Stomach (tissue), 4 donors: ENCODE measurements around the gene RIOK2.

Experiments
- CTCF ChIP-seq, 7 experiments: fragments of 450-650 bp in 4 of 7; fragments of 200-600 bp in 3 of 7; sonication (generic) in 3 of 7; IDR thresholded peaks; one replicate each; pipeline ENCODE4 v1.5.1; 2016 to 2019; ENCODE audit warnings: antibody characterized with exemption in 7 of 7, control low read depth in 2 of 7, mild to moderate bottlenecking in 1 of 7
- EP300 ChIP-seq: sonication (generic); formaldehyde crosslinking; IDR thresholded peaks from one replicate; pipeline ENCODE4 v1.6.1; 2017; ENCODE audit warnings: antibody characterized with exemption
- POLR2A ChIP-seq, 4 donors: fragments of 450-650 bp; IDR thresholded peaks; one replicate each; pipeline ENCODE4 v1.6.1; 2016; ENCODE audit warnings: antibody characterized with exemption in 4 of 4, control low read depth in 2 of 4, mild to moderate bottlenecking in 1 of 4, moderate library complexity in 1 of 4
- POLR2AphosphoS5 ChIP-seq, 3 donors: sonication (generic); formaldehyde crosslinking; IDR thresholded peaks; one replicate each; pipeline ENCODE4 v1.6.1; 2016; ENCODE audit warnings: antibody characterized with exemption in 3 of 3

DNA sequence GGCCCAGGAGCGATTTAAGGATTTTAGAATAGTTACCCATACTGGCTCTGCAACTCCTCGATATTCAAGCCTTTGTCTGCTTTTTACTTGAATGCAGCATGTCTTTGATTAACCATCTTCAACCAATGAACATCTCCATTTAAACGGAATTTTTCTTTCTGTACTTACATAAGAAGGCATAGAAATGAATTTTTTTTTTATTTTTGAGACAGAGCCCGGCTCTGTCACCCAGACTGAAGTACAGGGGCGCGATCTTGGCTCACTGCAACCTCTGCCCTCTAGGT is 825 bp upstream of the RIOK2 start:
- TF ChIP-seq CTCF (IDR thresholded peaks at IDR 0.05): no peak
- no peak for TF ChIP-seq POLR2A (IDR thresholded peaks at IDR 0.05)
- no peak for TF ChIP-seq EP300
- TF ChIP-seq POLR2AphosphoS5 (IDR thresholded peaks at IDR 0.05): no peak
